Measurements from ENCODE around the gene PPFIA2. TPM values are rescaled to one million over a fixed set of nuclear protein-coding genes. Genes with fewer than 3 reads are reported as not detected.

The PPFIA2 gene
- total RNA-seq, 1 donor from 2014 or later = not detected

- Mint-ChIP-seq H3K4me1 (no peaks in the 10 kb centered on the region), H3K9me3 (no peaks in the 10 kb centered on the region), H3K27ac (no peak overlapping the region), H3K36me3 (ENCODE audit: low read depth) (no peaks in the 10 kb centered on the region), H3K4me3 (no peak overlapping the region), H3K27me3 (no peaks in the 10 kb centered on the region)
- DNase-seq (no peak), ATAC-seq (ENCODE audit: low read depth) (no peak)
- TF ChIP-seq CTCF (IDR thresholded peaks at IDR 0.05) = no peak
- intact Hi-C loops (cut with micrococcal nuclease) = no loop called here
- POLR2A ChIA-PET = no interaction called here
- CTCF ChIA-PET = no interaction called here
Measured at GRCh38 chr12:81339071-81339470, 420.1 kb downstream of the PPFIA2 start.

GRCh38 chr12:81337886-81338285 lies 421.3 kb downstream of the PPFIA2 start:
- H3K4me3 Mint-ChIP-seq = no peak overlapping the region
- H3K27ac Mint-ChIP-seq = no peak overlapping the region
- no peaks in the 10 kb centered on the region for H3K4me1 Mint-ChIP-seq
- no peak for TF ChIP-seq CTCF (IDR thresholded peaks at IDR 0.05)
- POLR2A ChIA-PET = no interaction called here
- H3K9me3 Mint-ChIP-seq = no peaks in the 10 kb centered on the region
- H3K36me3 Mint-ChIP-seq (ENCODE audit: low read depth) = no peaks in the 10 kb centered on the region
- no peak for DNase-seq
- CTCF ChIA-PET = no interaction called here
- intact Hi-C loops (cut with micrococcal nuclease) = no loop called here
- H3K27me3 Mint-ChIP-seq = no peaks in the 10 kb centered on the region
- ATAC-seq (ENCODE audit: low read depth) = no peak

- no peak overlapping the region for H3K27ac Mint-ChIP-seq
- POLR2A ChIA-PET = no interaction called here
- no peaks in the 10 kb centered on the region for H3K27me3 Mint-ChIP-seq
- CTCF ChIA-PET = no interaction called here
- H3K4me3 Mint-ChIP-seq = no peak overlapping the region
- H3K36me3 Mint-ChIP-seq (ENCODE audit: low read depth) = no peaks in the 10 kb centered on the region
- ATAC-seq (ENCODE audit: low read depth) = no peak
- intact Hi-C loops (cut with micrococcal nuclease) = no loop called here
- H3K4me1 Mint-ChIP-seq = no peaks in the 10 kb centered on the region
- DNase-seq = no peak
- no peaks in the 10 kb centered on the region for H3K9me3 Mint-ChIP-seq
- TF ChIP-seq CTCF (IDR thresholded peaks at IDR 0.05) = no peak
Measured at GRCh38 chr12:81333812-81334211, 425.3 kb downstream of the PPFIA2 start.

GRCh38 chr12:81332054-81332453 lies 427.1 kb downstream of the PPFIA2 start:
- Mint-ChIP-seq H3K4me3 (no peak overlapping the region), H3K36me3 (ENCODE audit: low read depth) (no peaks in the 10 kb centered on the region), H3K27me3 (no peaks in the 10 kb centered on the region), H3K4me1 (no peaks in the 10 kb centered on the region), H3K27ac (no peak overlapping the region), H3K9me3 (no peaks in the 10 kb centered on the region)
- no peak for TF ChIP-seq CTCF (IDR thresholded peaks at IDR 0.05)
- intact Hi-C loops (cut with micrococcal nuclease) = no loop called here
- POLR2A ChIA-PET = no interaction called here
- no peak for ATAC-seq (ENCODE audit: low read depth)
- CTCF ChIA-PET = no interaction called here
- no peak for DNase-seq

- ATAC-seq (ENCODE audit: low read depth) (no peak), DNase-seq (no peak)
- Mint-ChIP-seq H3K36me3 (ENCODE audit: low read depth) (no peaks in the 10 kb centered on the region), H3K4me3 (no peak overlapping the region), H3K27ac (no peak overlapping the region), H3K4me1 (no peaks in the 10 kb centered on the region), H3K27me3 (no peaks in the 10 kb centered on the region), H3K9me3 (no peaks in the 10 kb centered on the region)
- intact Hi-C loops (cut with micrococcal nuclease) = no loop called here
- POLR2A ChIA-PET = no interaction called here
- no peak for TF ChIP-seq CTCF (IDR thresholded peaks at IDR 0.05)
- CTCF ChIA-PET = no interaction called here
Measured at GRCh38 chr12:81330480-81330879, 428.7 kb downstream of the PPFIA2 start.

Data from activated B cell treated with CpG ODN at 0.5 μM for 24 hours (primary cell).